ENCODE results near the gene WFIKKN1. TPM values are rescaled to one million over a fixed set of nuclear protein-coding genes. Genes with fewer than 3 reads are reported as not detected.
A peak's percentile ranks its signal among the peaks of the same experiment; 100 is the strongest.

Gene WFIKKN1
- total RNA-seq, 1 donor from 2014 or later: 0.47 TPM

GRCh38 chr16:583815-584591 lies 46.8 kb upstream of the WFIKKN1 start:
- Mint-ChIP-seq H3K36me3 (ENCODE audit: low read depth) (no peaks in the 10 kb centered on the region), H3K4me1 (ENCODE audit: low read depth) (peaks cover 23% of the 10 kb centered on the region), H3K4me3 (ENCODE audit: unreplicated experiment) (no peak overlapping the region)

GRCh38 chr16:585351-585750 lies 45.4 kb upstream of the WFIKKN1 start:
- no peak for DNase-seq (ENCODE audit: low spot score)

More at GRCh38 chr16:583815-584591, 46.8 kb upstream of the WFIKKN1 start:
- Mint-ChIP-seq H3K27me3 (ENCODE audit: low read depth) (no peaks in the 10 kb centered on the region), H3K27ac (ENCODE audit: unreplicated experiment) (no peak overlapping the region), H3K9me3 (ENCODE audit: low read depth) (no peaks in the 10 kb centered on the region)
- DNase-seq (ENCODE audit: low spot score): no peak
- no peak for TF ChIP-seq CTCF (IDR thresholded peaks at IDR 0.05)

GRCh38 chr16:586047-586644 lies 44.6 kb upstream of the WFIKKN1 start:
- no peak for TF ChIP-seq CTCF (IDR thresholded peaks at IDR 0.05)
- no peaks in the 10 kb centered on the region for H3K36me3 Mint-ChIP-seq (ENCODE audit: low read depth)
- no peak overlapping the region for H3K4me3 Mint-ChIP-seq (ENCODE audit: unreplicated experiment)
- no peaks in the 10 kb centered on the region for H3K9me3 Mint-ChIP-seq (ENCODE audit: low read depth)
- H3K27me3 Mint-ChIP-seq (ENCODE audit: low read depth): no peaks in the 10 kb centered on the region
- no peak overlapping the region for H3K27ac Mint-ChIP-seq (ENCODE audit: unreplicated experiment)
- H3K4me1 Mint-ChIP-seq (ENCODE audit: low read depth): peaks cover 31% of the 10 kb centered on the region
- DNase-seq (ENCODE audit: low spot score): no peak

More at GRCh38 chr16:585351-585750, 45.4 kb upstream of the WFIKKN1 start:
- H3K4me1 Mint-ChIP-seq (ENCODE audit: low read depth): peaks cover 23% of the 10 kb centered on the region
- no peaks in the 10 kb centered on the region for H3K27me3 Mint-ChIP-seq (ENCODE audit: low read depth)
- no peak overlapping the region for H3K4me3 Mint-ChIP-seq (ENCODE audit: unreplicated experiment)
- TF ChIP-seq CTCF (IDR thresholded peaks at IDR 0.05): peak; percentile 8
- H3K27ac Mint-ChIP-seq (ENCODE audit: unreplicated experiment): no peak overlapping the region
- no peaks in the 10 kb centered on the region for H3K9me3 Mint-ChIP-seq (ENCODE audit: low read depth)
- H3K36me3 Mint-ChIP-seq (ENCODE audit: low read depth): no peaks in the 10 kb centered on the region

- peak overlapping the region; percentile 95 for H3K4me3 Mint-ChIP-seq (ENCODE audit: unreplicated experiment)
- no peaks in the 10 kb centered on the region for H3K36me3 Mint-ChIP-seq (ENCODE audit: low read depth)
- peaks cover 39% of the 10 kb centered on the region for H3K4me1 Mint-ChIP-seq (ENCODE audit: low read depth)
- no peak for TF ChIP-seq CTCF (IDR thresholded peaks at IDR 0.05)
- H3K9me3 Mint-ChIP-seq (ENCODE audit: low read depth): no peaks in the 10 kb centered on the region
- no peaks in the 10 kb centered on the region for H3K27me3 Mint-ChIP-seq (ENCODE audit: low read depth)
- no peak for DNase-seq (ENCODE audit: low spot score)
- H3K27ac Mint-ChIP-seq (ENCODE audit: unreplicated experiment): peak overlapping the region; percentile 82
These were observed 43.9 kb upstream of the WFIKKN1 start for GRCh38 chr16:586645-587590.

GRCh38 chr16:588639-588888 lies 42.2 kb upstream of the WFIKKN1 start:
- Mint-ChIP-seq H3K36me3 (ENCODE audit: low read depth) (no peaks in the 10 kb centered on the region), H3K9me3 (ENCODE audit: low read depth) (no peaks in the 10 kb centered on the region), H3K27me3 (ENCODE audit: low read depth) (no peaks in the 10 kb centered on the region), H3K27ac (ENCODE audit: unreplicated experiment) (peak overlapping the region; percentile 98), H3K4me3 (ENCODE audit: unreplicated experiment) (peak overlapping the region; percentile 95), H3K4me1 (ENCODE audit: low read depth) (peaks cover 42% of the 10 kb centered on the region)
- TF ChIP-seq CTCF (IDR thresholded peaks at IDR 0.05): no peak
- no peak for DNase-seq (ENCODE audit: low spot score)
